Smooth muscle cell of the brain vasculature (primary cell): Measurements from ENCODE around the gene BBX.
"Not testable (repeated sequence)": the region's sequence is repeated elsewhere in the genome, so short reads cannot be mapped to it uniquely, and the experiment has no call there.

Source experiments
- DNase-seq: peaks from one replicate; pipeline ENCODE4 v3.0.0-alpha.2; 2012; ENCODE audit warnings: low read depth, low spot score

The BBX gene

GRCh38 chr3:107682580-107682979 is 159.8 kb downstream of the BBX start:
- no peak for DNase-seq

- no peak for DNase-seq
Measured at GRCh38 chr3:107683447-107683846, 160.7 kb downstream of the BBX start.

GRCh38 chr3:107684431-107684925 is 161.7 kb downstream of the BBX start:
- DNase-seq, result no peak

GRCh38 chr3:107685383-107685782 is 162.6 kb downstream of the BBX start:
- no peak for DNase-seq

GRCh38 chr3:107687056-107687581 is 164.4 kb downstream of the BBX start:
- DNase-seq, result no peak

GRCh38 chr3:107689355-107689754 is 166.6 kb downstream of the BBX start:
- no peak for DNase-seq

GRCh38 chr3:107690522-107691138 is 167.9 kb downstream of the BBX start:
- peak; percentile 57 for DNase-seq

GRCh38 chr3:107691984-107692383 is 169.2 kb downstream of the BBX start:
- not testable (repeated sequence) for DNase-seq

GRCh38 chr3:107697348-107697747 is 174.6 kb downstream of the BBX start:
- not testable (repeated sequence) for DNase-seq

GRCh38 chr3:107697855-107698254 is 175.1 kb downstream of the BBX start:
- DNase-seq, result not testable (repeated sequence)

GRCh38 chr3:107699682-107700081 is 176.9 kb downstream of the BBX start:
- DNase-seq, result no peak

- no peak for DNase-seq
Measured at GRCh38 chr3:107701299-107701698, 178.5 kb downstream of the BBX start.

GRCh38 chr3:107704477-107704876 is 181.7 kb downstream of the BBX start:
- DNase-seq, result no peak

GRCh38 chr3:107705046-107705445 is 182.3 kb downstream of the BBX start:
- no peak for DNase-seq

GRCh38 chr3:107710851-107711250 is 188.1 kb downstream of the BBX start:
- no peak for DNase-seq

GRCh38 chr3:107716734-107717133 is 194.0 kb downstream of the BBX start:
- DNase-seq, result no peak

- no peak for DNase-seq
Measured at GRCh38 chr3:107718547-107718946, 195.8 kb downstream of the BBX start.

GRCh38 chr3:107727102-107727501 is 204.3 kb downstream of the BBX start:
- no peak for DNase-seq

GRCh38 chr3:107729686-107730085 is 206.9 kb downstream of the BBX start:
- no peak for DNase-seq

GRCh38 chr3:107734317-107734716 is 211.6 kb downstream of the BBX start:
- no peak for DNase-seq

GRCh38 chr3:107737914-107738313 is 215.2 kb downstream of the BBX start:
- DNase-seq, result no peak

GRCh38 chr3:107738486-107739183 is 215.9 kb downstream of the BBX start:
- no peak for DNase-seq

GRCh38 chr3:107739227-107739626 is 216.5 kb downstream of the BBX start:
- no peak for DNase-seq
